WI38 (cell line): ENCODE results near the gene KRT74.

ENCODE experiments used
- H3K4me3 ChIP-seq: 2 replicates; pipeline ENCODE4 v1.5.1; 2011; ENCODE audit warnings: low read depth, mild to moderate bottlenecking, control low read depth, low read length
- CTCF ChIP-seq: IDR thresholded peaks from 2 replicates; pipeline ENCODE4 v1.5.1; 2012; ENCODE audit warnings: low read depth, mild to moderate bottlenecking, control low read depth, low read length

Gene KRT74

GRCh38 chr12:52539083-52539820, 34.4 kb downstream of the KRT74 start:
- H3K4me3 ChIP-seq = no peak overlapping the region
- no peak for TF ChIP-seq CTCF

DNA sequence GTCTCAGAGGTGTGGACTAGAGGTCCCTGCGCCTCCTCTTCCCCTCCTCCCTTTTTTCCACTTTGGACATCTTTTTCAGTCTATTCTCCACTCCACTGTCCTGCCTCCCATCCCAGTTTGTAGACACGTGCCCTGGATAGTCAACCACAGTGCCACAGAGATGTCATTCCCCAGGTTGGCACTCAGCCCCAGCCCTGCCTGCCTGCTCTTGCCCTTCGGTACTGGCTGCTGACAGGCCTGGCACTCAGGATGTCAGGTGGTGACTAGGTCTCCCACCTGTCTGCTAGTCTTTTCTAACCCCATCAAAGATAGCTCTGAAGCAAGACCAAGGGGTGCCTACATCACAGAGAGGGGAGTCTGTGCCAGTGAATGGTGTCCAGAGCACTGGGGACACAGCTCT, 36.5 kb downstream of the KRT74 start:
- TF ChIP-seq CTCF = no peak
- H3K4me3 ChIP-seq = no peak overlapping the region

DNA sequence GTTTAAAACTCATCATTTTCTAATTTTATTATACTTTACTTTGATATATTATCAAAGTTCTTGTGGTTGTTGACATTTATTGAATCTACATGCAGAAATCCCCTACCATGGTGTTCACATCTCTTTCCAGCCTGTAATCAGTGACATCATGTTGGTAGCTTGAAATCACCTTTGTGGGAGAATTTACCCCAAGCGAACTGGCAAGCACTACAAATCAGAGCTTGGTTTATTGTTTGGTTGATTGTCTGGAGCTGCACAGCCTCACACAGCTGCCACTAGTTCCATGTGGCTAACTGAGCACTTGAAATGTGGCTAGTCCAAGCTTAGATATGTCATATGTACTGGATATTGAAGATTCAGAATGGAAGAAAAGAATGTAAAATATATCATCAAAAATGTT, 38.1 kb downstream of the KRT74 start:
- no peak overlapping the region for H3K4me3 ChIP-seq
- TF ChIP-seq CTCF = no peak

GRCh38 chr12:52534482-52534881, 39.2 kb downstream of the KRT74 start:
- no peak for TF ChIP-seq CTCF
- no peak overlapping the region for H3K4me3 ChIP-seq

- no peak overlapping the region for H3K4me3 ChIP-seq
- no peak for TF ChIP-seq CTCF
Measured at GRCh38 chr12:52533686-52534470, 39.8 kb downstream of the KRT74 start.

GRCh38 chr12:52532636-52533035, 41.0 kb downstream of the KRT74 start:
- TF ChIP-seq CTCF = no peak
- no peak overlapping the region for H3K4me3 ChIP-seq
